HCT116 (cell line): ENCODE results near the gene GRIP1.

Experiments
- CEBPB ChIP-seq: IDR thresholded peaks from 2 replicates; pipeline ENCODE4 v1.6.1; 2012; ENCODE audit warnings: low read depth
- CTCF ChIP-seq, 3 experiments: fragments of 200-600 bp in 1 of 3; sonication (generic) in 1 of 3; IDR thresholded peaks in 2 of 3; conservative IDR thresholded peaks in 1 of 3; 2 replicates each; pipeline ENCODE4 v1.5.1; 2012 to 2017; ENCODE audit warnings: low read depth in 2 of 3, low read length in 2 of 3, antibody characterized with exemption in 1 of 3, borderline replicate concordance in 1 of 3, control low read depth in 1 of 3, mild to moderate bottlenecking in 1 of 3, mixed read lengths in 1 of 3, mixed run types in 1 of 3, moderate library complexity in 1 of 3; ENCODE audit not compliant: insufficient read depth in 1 of 3
- EZH2 ChIP-seq: fragments of 200-600 bp; sonication (generic); IDR thresholded peaks from 2 replicates; pipeline ENCODE4 v1.6.1; 2017; ENCODE audit warnings: antibody characterized with exemption, mixed run types
- EZH2phosphoT487 ChIP-seq: fragments of 200-600 bp; IDR thresholded peaks from 2 replicates; pipeline ENCODE4 v1.6.1; 2018; ENCODE audit warnings: antibody characterized with exemption, borderline replicate concordance
- POLR2A ChIP-seq: IDR thresholded peaks from 2 replicates; pipeline ENCODE4 v1.7.0; 2011; ENCODE audit warnings: borderline replicate concordance; ENCODE audit not compliant: insufficient read depth, insufficient read length; ENCODE audit errors: extremely low read depth
- POLR2AphosphoS5 ChIP-seq: IDR thresholded peaks from 2 replicates; pipeline ENCODE4 v1.6.1; 2011; ENCODE audit warnings: mild to moderate bottlenecking, low read depth, low read length, moderate library complexity
- REST ChIP-seq: IDR thresholded peaks from 2 replicates; pipeline ENCODE4 v1.6.1; 2012; ENCODE audit warnings: low read depth
- SIN3A ChIP-seq: IDR thresholded peaks from 2 replicates; pipeline ENCODE4 v1.6.1; 2012; ENCODE audit warnings: low read depth
- SRF ChIP-seq: IDR thresholded peaks from 2 replicates; pipeline ENCODE4 v1.6.1; 2012; ENCODE audit warnings: low read depth
- TF ChIP-seq, protein P1 (sequence below): IDR thresholded peaks from 2 replicates; pipeline ENCODE4 v1.6.1; 2012

GRCh38 chr12:66491853-66492252, 187.0 kb downstream of the GRIP1 start:
- TF ChIP-seq POLR2A (no peak), EZH2 (no peak; the same call in 1 of the 2 replicates), CTCF (IDR thresholded peaks at IDR 0.05 in 2 of 3, conservative IDR thresholded peaks at IDR 0.05 in 1 of 3; ENCODE audit: borderline replicate concordance in 1 of 3, insufficient read depth in 1 of 3, low read depth in 2 of 3, low read length in 2 of 3) (no peak), CEBPB (no peak), EZH2phosphoT487 (no peak), SRF (no peak), POLR2AphosphoS5 (no peak), REST (no peak), SIN3A (no peak)
- TF ChIP-seq, protein P1, sequence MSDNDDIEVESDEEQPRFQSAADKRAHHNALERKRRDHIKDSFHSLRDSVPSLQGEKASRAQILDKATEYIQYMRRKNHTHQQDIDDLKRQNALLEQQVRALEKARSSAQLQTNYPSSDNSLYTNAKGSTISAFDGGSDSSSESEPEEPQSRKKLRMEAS: no peak
